DND-41 (cell line): ENCODE data around the gene MACF1.

Experiments
- EZH2 ChIP-seq: IDR thresholded peaks from 3 replicates; pipeline ENCODE4 v1.6.1; 2012; ENCODE audit warnings: borderline replicate concordance, low read depth, mild to moderate bottlenecking, moderate library complexity, low read length, inconsistent platforms; ENCODE audit not compliant: severe bottlenecking
- TF ChIP-seq, protein P1 (sequence below): IDR thresholded peaks from 2 replicates; pipeline ENCODE4 v1.5.1; 2012; ENCODE audit warnings: borderline replicate concordance, low read length, moderate library complexity, mild to moderate bottlenecking; ENCODE audit not compliant: poor library complexity, severe bottlenecking; ENCODE audit errors: extremely low read depth

DNA sequence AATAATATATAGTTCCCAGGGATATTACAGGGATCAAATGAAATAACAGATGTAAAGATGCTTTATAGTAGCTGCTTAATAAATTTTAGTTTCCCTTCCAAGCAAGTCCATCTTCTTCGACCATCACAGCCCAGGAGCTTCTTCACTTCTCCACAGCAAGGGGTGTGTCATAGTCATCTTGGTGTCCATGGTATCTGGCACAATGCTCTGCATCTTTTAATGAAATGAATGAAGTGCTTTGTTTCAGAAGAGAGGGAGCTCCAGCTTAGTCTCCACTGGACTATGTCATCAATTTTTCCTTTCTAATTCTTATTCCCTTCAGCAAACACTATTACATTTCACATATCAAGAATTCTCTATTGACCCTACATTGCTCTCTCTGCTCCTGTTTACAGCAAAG lies 4.9 kb upstream of the MACF1 start:
- no peak for TF ChIP-seq EZH2
- TF ChIP-seq, protein P1, sequence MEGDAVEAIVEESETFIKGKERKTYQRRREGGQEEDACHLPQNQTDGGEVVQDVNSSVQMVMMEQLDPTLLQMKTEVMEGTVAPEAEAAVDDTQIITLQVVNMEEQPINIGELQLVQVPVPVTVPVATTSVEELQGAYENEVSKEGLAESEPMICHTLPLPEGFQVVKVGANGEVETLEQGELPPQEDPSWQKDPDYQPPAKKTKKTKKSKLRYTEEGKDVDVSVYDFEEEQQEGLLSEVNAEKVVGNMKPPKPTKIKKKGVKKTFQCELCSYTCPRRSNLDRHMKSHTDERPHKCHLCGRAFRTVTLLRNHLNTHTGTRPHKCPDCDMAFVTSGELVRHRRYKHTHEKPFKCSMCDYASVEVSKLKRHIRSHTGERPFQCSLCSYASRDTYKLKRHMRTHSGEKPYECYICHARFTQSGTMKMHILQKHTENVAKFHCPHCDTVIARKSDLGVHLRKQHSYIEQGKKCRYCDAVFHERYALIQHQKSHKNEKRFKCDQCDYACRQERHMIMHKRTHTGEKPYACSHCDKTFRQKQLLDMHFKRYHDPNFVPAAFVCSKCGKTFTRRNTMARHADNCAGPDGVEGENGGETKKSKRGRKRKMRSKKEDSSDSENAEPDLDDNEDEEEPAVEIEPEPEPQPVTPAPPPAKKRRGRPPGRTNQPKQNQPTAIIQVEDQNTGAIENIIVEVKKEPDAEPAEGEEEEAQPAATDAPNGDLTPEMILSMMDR: no peak
